Measurements from ENCODE around the gene ASCC2. TPM values are rescaled to one million over a fixed set of nuclear protein-coding genes. Genes with fewer than 3 reads are reported as not detected.

The ASCC2 gene
- total RNA-seq, 6 experiments from 2014 or later = 41.2 to 56.1 (median 47.4) TPM

DNA sequence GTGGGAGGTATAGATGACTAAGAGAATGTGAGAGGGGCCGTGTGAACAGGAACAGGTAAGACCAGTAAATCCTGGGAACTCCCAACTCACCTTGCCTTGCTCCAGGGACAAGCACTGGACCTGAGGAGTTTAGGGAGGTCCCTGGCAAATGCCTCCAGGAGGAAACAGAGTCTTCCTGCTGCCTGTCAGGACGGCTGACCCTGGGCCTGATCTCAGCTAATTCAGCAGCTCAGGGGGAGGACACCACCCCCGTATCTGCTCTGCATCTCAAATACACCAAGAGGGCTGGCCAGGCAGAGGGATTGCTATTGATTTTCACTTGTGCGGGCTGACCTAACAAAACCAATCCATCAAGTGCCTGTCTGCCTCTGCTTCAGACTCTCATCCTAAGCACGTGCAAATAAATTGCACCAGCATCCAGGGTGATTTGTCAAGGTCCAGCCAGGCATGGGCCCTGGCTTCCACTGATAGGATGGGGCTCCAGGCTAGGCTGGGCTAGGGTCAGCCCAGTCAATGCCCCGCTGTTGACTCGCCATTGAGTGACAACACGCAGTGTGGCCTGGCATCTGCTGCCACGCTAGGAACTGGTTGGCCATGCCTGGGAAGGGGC lies 50.6 kb downstream of the ASCC2 start:
- WGBS (ENCODE audit: insufficient coverage, low coverage, low lambda C conversion rate, missing lambda C conversion rate) = 43% methylated on average over 3 of the region's 9 CpGs
- intact Hi-C loops (cut with DNase I) = no loop called here
- ATAC-seq = peak; percentile 39 to 84 (median 62)
- peak in 2 of 3 donors; percentile 81 to 84 for DNase-seq
- TF ChIP-seq CTCF (IDR thresholded peaks at IDR 0.05) (no peak), POLR2A (IDR thresholded peaks at IDR 0.05) (no peak)
- no peak overlapping the region for H3K4me3 ChIP-seq
- peaks cover 0 to 44% (median 24%) of the 10 kb centered on the region in 4 donors for H3K36me3 ChIP-seq
- H3K27ac ChIP-seq = peak overlapping the region in 1 of 3 donors; percentile 37
- H3K27me3 ChIP-seq = no peaks in the 10 kb centered on the region
- no peaks in the 10 kb centered on the region for H3K9me3 ChIP-seq
- H3K4me1 ChIP-seq = peaks cover 0 to 51% (median 8%) of the 10 kb centered on the region in 4 donors

GRCh38 chr22:29786031-29786430 lies 52.0 kb downstream of the ASCC2 start:
- Histone ChIP-seq H3K27me3 (no peaks in the 10 kb centered on the region), H3K4me1 (peaks cover 0 to 64% (median 15%) of the 10 kb centered on the region in 4 donors), H3K4me3 (no peak overlapping the region), H3K27ac (no peak overlapping the region), H3K9me3 (no peaks in the 10 kb centered on the region), H3K36me3 (peaks cover 0 to 31% (median 18%) of the 10 kb centered on the region in 4 donors)
- no peak for TF ChIP-seq CTCF (IDR thresholded peaks at IDR 0.05)
- no peak for TF ChIP-seq POLR2A (IDR thresholded peaks at IDR 0.05)
- intact Hi-C loops (cut with DNase I) = no loop called here
- no peak for DNase-seq
- ATAC-seq = no peak
- 64% methylated on average over 5 of the region's 5 CpGs for WGBS (ENCODE audit: insufficient coverage, low coverage, low lambda C conversion rate, missing lambda C conversion rate)

- no peaks in the 10 kb centered on the region for H3K9me3 ChIP-seq
- no peak overlapping the region for H3K4me3 ChIP-seq
- TF ChIP-seq POLR2A (IDR thresholded peaks at IDR 0.05) = no peak
- TF ChIP-seq CTCF (IDR thresholded peaks at IDR 0.05) = no peak
- peaks cover 0 to 18% (median 9%) of the 10 kb centered on the region in 4 donors for H3K36me3 ChIP-seq
- peak overlapping the region; percentile 27 to 67 (median 60) for H3K27ac ChIP-seq
- WGBS (ENCODE audit: insufficient coverage, low coverage, low lambda C conversion rate, missing lambda C conversion rate) = 29% methylated on average over 8 of the region's 9 CpGs
- ATAC-seq = peak; percentile 51 to 68 (median 60)
- peaks cover 0 to 68% (median 15%) of the 10 kb centered on the region in 4 donors for H3K4me1 ChIP-seq
- intact Hi-C loops (cut with DNase I) = no loop called here
- peak; percentile 65 to 85 (median 82) for DNase-seq
- no peaks in the 10 kb centered on the region for H3K27me3 ChIP-seq
These were observed 53.4 kb downstream of the ASCC2 start for GRCh38 chr22:29784451-29785361.

DNA sequence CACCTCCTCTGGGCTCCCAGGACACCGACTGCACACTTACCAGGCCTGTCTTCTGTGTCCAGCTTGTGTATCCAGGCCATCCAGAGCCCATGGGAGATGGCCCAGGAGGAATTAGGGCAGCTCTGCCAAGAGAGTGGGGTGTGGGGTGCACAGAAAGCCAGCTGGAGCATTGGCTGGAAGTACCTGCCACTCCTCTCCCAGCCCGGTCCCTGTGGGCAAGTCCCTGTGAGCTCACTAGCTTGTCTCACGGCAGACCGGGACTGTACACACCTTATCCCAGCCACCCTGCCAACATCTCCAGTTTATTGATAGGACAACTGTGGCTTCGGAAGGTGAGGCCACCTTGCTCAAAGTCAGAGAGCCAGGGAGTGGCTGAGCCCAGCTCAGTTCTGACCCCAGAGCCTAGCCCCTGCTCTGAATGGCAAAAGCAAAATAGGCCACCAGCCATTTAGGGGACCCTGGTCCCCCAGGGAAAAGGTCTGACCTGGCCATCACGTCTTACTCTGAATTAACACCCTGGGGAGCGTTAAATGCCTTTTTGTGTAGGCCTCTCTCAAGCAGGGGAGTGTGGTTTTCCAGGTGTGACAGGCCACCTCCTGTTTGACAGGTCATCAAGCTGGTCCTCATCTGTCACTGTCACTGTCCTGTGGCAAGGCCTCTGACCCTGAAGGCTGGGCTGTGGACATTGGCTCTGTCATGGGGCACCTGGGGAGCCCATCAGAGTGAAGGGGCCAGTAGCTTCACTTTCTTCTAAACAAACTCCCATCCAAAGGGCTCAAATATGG lies 55.8 kb downstream of the ASCC2 start:
- ATAC-seq (peak; percentile 78 to 95 (median 90)), DNase-seq (peak; percentile 79 to 94 (median 94))
- H3K27me3 ChIP-seq = no peaks in the 10 kb centered on the region
- no peak overlapping the region for H3K4me3 ChIP-seq
- intact Hi-C loops (cut with DNase I) = no loop called here
- no peaks in the 10 kb centered on the region for H3K36me3 ChIP-seq
- peak overlapping the region; percentile 25 to 59 (median 55) for H3K27ac ChIP-seq
- peaks cover 0 to 69% (median 15%) of the 10 kb centered on the region in 4 donors for H3K4me1 ChIP-seq
- no peaks in the 10 kb centered on the region for H3K9me3 ChIP-seq
- TF ChIP-seq POLR2A (IDR thresholded peaks at IDR 0.05) (no peak), CTCF (IDR thresholded peaks at IDR 0.05) (no peak)
- 60% methylated on average over 1 of the region's 7 CpGs for WGBS (ENCODE audit: insufficient coverage, low coverage, low lambda C conversion rate, missing lambda C conversion rate)
